ENCODE measurements around the gene RTBDN.

Gene RTBDN

DNA sequence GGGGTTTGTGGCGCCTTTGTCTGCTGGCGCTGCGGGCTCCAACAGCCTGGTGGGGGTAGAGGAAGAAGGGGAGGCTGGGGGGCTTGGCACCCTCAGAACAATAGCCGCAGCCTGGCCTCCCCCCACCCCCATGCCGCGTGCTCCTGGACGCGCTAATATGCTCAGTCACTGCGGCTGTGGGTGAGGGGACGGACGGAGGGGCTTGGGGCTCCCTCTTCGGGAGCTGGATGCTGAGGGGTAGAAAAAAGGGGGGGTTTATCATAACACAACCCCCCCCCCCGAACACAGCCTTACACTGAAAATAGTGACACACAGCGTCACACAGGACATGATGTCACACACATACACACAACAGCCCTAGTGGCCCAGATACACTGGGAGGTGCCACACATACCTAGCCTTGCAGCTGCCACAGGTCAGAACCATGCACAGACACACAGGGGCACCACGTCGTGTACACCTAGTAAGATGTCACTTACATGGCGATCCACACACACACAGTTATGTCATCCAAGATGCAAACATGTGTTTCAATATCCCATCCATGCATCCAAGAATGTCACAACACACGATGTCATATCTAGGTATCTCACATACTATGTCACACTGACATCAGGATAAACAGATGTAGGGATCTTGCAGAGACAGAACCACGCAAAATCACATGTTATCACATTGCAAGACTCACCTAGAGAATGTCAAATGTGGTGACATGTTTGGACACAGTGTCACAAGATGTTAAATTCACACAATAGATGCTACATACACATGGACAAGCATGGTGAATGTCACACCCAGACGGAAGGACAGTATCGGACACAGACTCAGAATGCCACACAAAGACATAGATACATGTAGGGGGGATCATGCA lies 4.7 kb upstream of the RTBDN start:
- Histone ChIP-seq H3K79me2 (ENCODE audit: insufficient read depth, low read length) (peaks cover 36% of the 10 kb centered on the region), H3K27ac (ENCODE audit: low read length) (peak overlapping the region; percentile 61; the same call in 1 of the 2 replicates), H4K20me1 (ENCODE audit: insufficient read depth, low read length) (peaks cover 30% of the 10 kb centered on the region; the same call in 1 of the 2 replicates), H3K9ac (ENCODE audit: low read depth, low read length) (peak overlapping the region; percentile 77), H3K4me1 (ENCODE audit: insufficient read depth, low read length) (peaks cover 42% of the 10 kb centered on the region), H3K4me2 (ENCODE audit: insufficient read depth, low read length) (peak overlapping the region; percentile 93), H3K36me3 (ENCODE audit: insufficient read depth, low read length) (peaks cover 9% of the 10 kb centered on the region; the same call in 1 of the 2 replicates), H3K27me3 (ENCODE audit: insufficient read depth, low read length, poor library complexity) (no peaks in the 10 kb centered on the region), H3K4me3 (ENCODE audit: low read depth in 1 of 2, low read length in 2 of 2) (peak overlapping the region; percentile 46 to 66; a peak in 3 of 4 replicates), H2AFZ (ENCODE audit: low read depth, low read length) (peak overlapping the region; percentile 87), H3K9me3 (ENCODE audit: insufficient read depth, low read length, severe bottlenecking) (no peaks in the 10 kb centered on the region)
- ATAC-seq (ENCODE audit: insufficient read depth, low read depth) (peak; percentile 52), DNase-seq (peak; percentile 38)
- TF ChIP-seq EZH2 (IDR thresholded peaks at IDR 0.05; ENCODE audit: borderline replicate concordance, low read depth, low read length, severe bottlenecking) (no peak), CTCF (IDR thresholded peaks at IDR 0.05; ENCODE audit: borderline replicate concordance, extremely low read depth, low read length, poor library complexity, severe bottlenecking) (no peak)

DNA sequence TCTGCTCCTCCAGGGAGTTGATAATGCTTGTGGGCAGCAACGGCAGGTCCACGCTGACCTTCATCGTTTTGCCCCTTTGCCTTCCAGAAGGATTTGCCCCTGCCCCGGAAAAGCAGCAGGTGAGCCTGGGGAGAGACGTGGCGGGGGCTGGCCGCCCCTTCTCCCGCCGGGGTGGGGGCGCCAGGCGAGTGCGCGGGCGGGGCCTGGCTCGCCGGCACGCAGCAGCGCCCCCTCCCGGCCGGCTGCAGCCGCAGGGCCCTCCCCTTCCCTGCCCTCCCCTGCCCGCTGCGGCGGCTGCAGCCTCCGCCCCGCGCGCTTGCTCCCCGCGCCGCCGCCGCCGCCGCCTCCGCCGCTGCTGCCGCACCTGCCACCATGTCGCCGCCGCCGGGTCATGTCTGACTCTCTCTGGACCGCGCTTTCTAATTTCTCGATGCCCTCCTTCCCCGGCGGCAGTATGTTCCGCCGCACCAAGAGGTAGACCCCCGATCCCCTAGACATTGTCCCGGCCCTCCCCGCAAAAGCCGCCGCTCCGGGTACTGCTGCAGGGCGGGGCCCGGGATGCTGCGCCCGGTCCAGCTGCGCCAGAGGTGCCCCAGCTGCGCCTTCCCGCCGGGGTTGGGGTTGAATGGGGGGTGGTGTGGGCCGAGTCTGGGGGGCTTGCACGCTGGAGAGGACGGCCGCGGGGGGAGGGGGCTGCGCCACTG lies 4.0 kb upstream of the RTBDN start, which contains the start of gene MAST1:
Gene MAST1 (plus strand): TSS at position 334 of the 704 bp plus-strand sequence. CDS start 58 bp downstream, at position 392.
- ATAC-seq (ENCODE audit: insufficient read depth, low read depth) = peak; percentile 85
- TF ChIP-seq CTCF (IDR thresholded peaks at IDR 0.05; ENCODE audit: borderline replicate concordance, extremely low read depth, low read length, poor library complexity, severe bottlenecking) (peak; percentile 73), EZH2 (IDR thresholded peaks at IDR 0.05; ENCODE audit: borderline replicate concordance, low read depth, low read length, severe bottlenecking) (no peak)
- H3K36me3 ChIP-seq (ENCODE audit: insufficient read depth, low read length) = peaks cover 6% of the 10 kb centered on the region; the same call in 1 of the 2 replicates
- peak within 1 kb of the TSS; percentile 46 to 66; a peak in 3 of 4 replicates for H3K4me3 ChIP-seq (ENCODE audit: low read depth in 1 of 2, low read length in 2 of 2)
- H3K27ac ChIP-seq (ENCODE audit: low read length) = peak within 1 kb of the TSS; percentile 67
- H2AFZ ChIP-seq (ENCODE audit: low read depth, low read length) = peak within 1 kb of the TSS; percentile 87
- peaks cover 36% of the 10 kb centered on the region for H3K79me2 ChIP-seq (ENCODE audit: insufficient read depth, low read length)
- H3K4me2 ChIP-seq (ENCODE audit: insufficient read depth, low read length) = peak within 1 kb of the TSS; percentile 93
- H4K20me1 ChIP-seq (ENCODE audit: insufficient read depth, low read length) = peaks cover 27% of the 10 kb centered on the region; the same call in 1 of the 2 replicates
- peak; percentile 75 for DNase-seq
- H3K27me3 ChIP-seq (ENCODE audit: insufficient read depth, low read length, poor library complexity) = no peaks in the 10 kb centered on the region
- H3K4me1 ChIP-seq (ENCODE audit: insufficient read depth, low read length) = peaks cover 47% of the 10 kb centered on the region
- H3K9me3 ChIP-seq (ENCODE audit: insufficient read depth, low read length, severe bottlenecking) = no peaks in the 10 kb centered on the region
- peak within 1 kb of the TSS; percentile 77 for H3K9ac ChIP-seq (ENCODE audit: low read depth, low read length)

- H3K4me1 ChIP-seq (ENCODE audit: insufficient read depth, low read length) = peaks cover 58% of the 10 kb centered on the region
- H3K36me3 ChIP-seq (ENCODE audit: insufficient read depth, low read length) = no peaks in the 10 kb centered on the region; the same call in 1 of the 2 replicates
- no peaks in the 10 kb centered on the region for H3K9me3 ChIP-seq (ENCODE audit: insufficient read depth, low read length, severe bottlenecking)
- H3K79me2 ChIP-seq (ENCODE audit: insufficient read depth, low read length) = peaks cover 30% of the 10 kb centered on the region
- DNase-seq = no peak
- H3K4me3 ChIP-seq (ENCODE audit: low read depth in 1 of 2, low read length in 2 of 2) = no peak overlapping the region
- peaks cover 27% of the 10 kb centered on the region for H4K20me1 ChIP-seq (ENCODE audit: insufficient read depth, low read length)
- TF ChIP-seq EZH2 (IDR thresholded peaks at IDR 0.05; ENCODE audit: borderline replicate concordance, low read depth, low read length, severe bottlenecking) (no peak), CTCF (IDR thresholded peaks at IDR 0.05; ENCODE audit: borderline replicate concordance, extremely low read depth, low read length, poor library complexity, severe bottlenecking) (no peak)
- no peaks in the 10 kb centered on the region for H3K27me3 ChIP-seq (ENCODE audit: insufficient read depth, low read length, poor library complexity)
- no peak for ATAC-seq (ENCODE audit: insufficient read depth, low read depth)
- H3K9ac ChIP-seq (ENCODE audit: low read depth, low read length) = no peak overlapping the region
- no peak overlapping the region for H3K27ac ChIP-seq (ENCODE audit: low read length)
- no peak overlapping the region for H2AFZ ChIP-seq (ENCODE audit: low read depth, low read length)
- peak overlapping the region; percentile 93; the same call in 1 of the 2 replicates for H3K4me2 ChIP-seq (ENCODE audit: insufficient read depth, low read length)
Observed at GRCh38 chr19:12837225-12837624, 2.8 kb upstream of the RTBDN start.

Measured in DND-41 (cell line).